Subcutaneous preadipocyte (primary cell): ENCODE results near the gene MPHOSPH6. TPM values are rescaled to one million over a fixed set of nuclear protein-coding genes. Genes with fewer than 3 reads are reported as not detected.

Experiments
- small RNA-seq: library from RNA; depleted of rRNA; stranded (forward); fragments of <200 nt; gene quantifications from one replicate; pipeline ENCODE3, GENCODE V24; 2012
- total RNA-seq: library from RNA; depleted of rRNA; stranded (reverse); fragments of >200 nt; gene quantifications from 2 replicates; pipeline ENCODE4 v1.2.3, GENCODE V29; 2012

Gene MPHOSPH6
- total RNA-seq, result 23.1 and 25.0 TPM in 2 replicates

GRCh38 chr16:82169861-82170845 is at the start of gene MPHOSPH6:
TSS of gene MPHOSPH6 (minus strand) at chr16:82170224. CDS start at chr16:82170175, 49 bp downstream.

Small RNA genes within 50 kb of the gene (small RNA-seq; reads per million reads assigned to genes)
- gene RN7SKP190, result not detected

Other genes starting within 250 kb of the MPHOSPH6 start
- under 0.01 TPM in 1 of 2 replicates, not detected in the other for gene SDR42E1, start 158.8 kb downstream of the MPHOSPH6 start, total RNA-seq
- gene HSD17B2, start 135.0 kb downstream of the MPHOSPH6 start, total RNA-seq, result not detected in 2 replicates